ENCODE data around the gene TTC39A.

Gene TTC39A

GRCh38 chr1:51346086-51346942, 16.0 kb upstream of the TTC39A start:
- DNase-seq (ENCODE audit: low read depth): no peak
- H3K4me3 ChIP-seq (ENCODE audit: low read depth, low read length): no peak overlapping the region
- TF ChIP-seq, protein P1, sequence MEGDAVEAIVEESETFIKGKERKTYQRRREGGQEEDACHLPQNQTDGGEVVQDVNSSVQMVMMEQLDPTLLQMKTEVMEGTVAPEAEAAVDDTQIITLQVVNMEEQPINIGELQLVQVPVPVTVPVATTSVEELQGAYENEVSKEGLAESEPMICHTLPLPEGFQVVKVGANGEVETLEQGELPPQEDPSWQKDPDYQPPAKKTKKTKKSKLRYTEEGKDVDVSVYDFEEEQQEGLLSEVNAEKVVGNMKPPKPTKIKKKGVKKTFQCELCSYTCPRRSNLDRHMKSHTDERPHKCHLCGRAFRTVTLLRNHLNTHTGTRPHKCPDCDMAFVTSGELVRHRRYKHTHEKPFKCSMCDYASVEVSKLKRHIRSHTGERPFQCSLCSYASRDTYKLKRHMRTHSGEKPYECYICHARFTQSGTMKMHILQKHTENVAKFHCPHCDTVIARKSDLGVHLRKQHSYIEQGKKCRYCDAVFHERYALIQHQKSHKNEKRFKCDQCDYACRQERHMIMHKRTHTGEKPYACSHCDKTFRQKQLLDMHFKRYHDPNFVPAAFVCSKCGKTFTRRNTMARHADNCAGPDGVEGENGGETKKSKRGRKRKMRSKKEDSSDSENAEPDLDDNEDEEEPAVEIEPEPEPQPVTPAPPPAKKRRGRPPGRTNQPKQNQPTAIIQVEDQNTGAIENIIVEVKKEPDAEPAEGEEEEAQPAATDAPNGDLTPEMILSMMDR (IDR thresholded peaks at IDR 0.05; ENCODE audit: insufficient read depth, low read depth, low read length, missing control alignments): no peak

DNA sequence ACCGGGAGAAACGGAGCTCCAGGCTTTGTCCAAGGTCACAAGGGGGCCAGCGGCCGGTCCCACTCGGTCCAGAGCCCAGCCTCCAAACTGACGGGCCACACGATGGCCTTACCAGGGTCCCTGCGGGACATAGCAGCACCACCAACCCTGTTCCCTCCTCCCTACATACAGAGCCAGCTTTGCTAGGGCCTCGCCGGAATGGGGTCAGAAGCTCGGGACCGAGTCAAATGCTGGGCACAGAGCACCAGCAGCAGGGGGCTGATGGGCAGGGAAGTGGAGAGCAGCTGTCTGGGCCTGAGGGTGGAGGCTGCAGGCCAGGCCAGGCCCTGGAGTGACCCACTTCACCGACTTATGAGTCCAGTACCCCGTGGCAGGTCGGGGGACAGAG, 14.9 kb upstream of the TTC39A start:
- DNase-seq (ENCODE audit: low read depth): no peak
- TF ChIP-seq, protein P1 (IDR thresholded peaks at IDR 0.05; ENCODE audit: insufficient read depth, low read depth, low read length, missing control alignments): no peak
- no peak overlapping the region for H3K4me3 ChIP-seq (ENCODE audit: low read depth, low read length)

DNA sequence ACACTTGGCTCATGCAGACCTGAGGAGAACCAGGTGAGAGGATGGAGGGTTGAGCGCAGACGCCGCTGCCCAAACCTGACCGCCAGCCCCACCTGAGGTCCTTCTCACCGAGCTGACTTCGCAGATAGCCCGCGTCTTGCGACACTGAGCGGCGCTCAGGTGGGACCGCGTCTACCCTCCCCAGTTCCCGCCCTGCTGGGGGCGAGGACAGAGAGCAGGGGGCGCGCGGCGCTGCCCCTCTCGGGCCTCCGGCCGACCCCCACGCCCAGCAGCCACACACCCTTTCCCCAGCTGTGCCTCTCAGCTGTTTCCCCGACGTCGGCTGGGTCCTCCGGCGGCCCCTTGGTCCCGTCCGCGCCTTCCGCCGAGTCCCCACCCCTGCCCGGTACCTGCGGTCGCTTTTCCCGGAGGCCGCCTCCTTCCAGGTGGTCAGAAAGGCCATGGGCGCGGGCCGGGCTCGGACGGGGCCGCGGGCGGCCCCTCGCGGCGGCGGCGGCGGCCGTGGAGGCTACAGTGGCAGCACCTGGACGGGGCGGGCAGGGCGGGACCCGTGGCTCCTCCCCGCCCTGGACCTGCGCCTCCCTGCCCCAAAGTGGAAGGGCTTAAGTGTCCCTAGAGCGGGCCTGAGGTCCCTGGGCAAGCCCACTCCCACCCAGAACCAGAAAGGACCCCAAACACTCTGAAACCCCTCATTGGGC, 14.4 kb upstream of the TTC39A start:
- H3K4me3 ChIP-seq (ENCODE audit: low read depth, low read length): no peak overlapping the region
- DNase-seq (ENCODE audit: low read depth): no peak
- TF ChIP-seq, protein P1 (IDR thresholded peaks at IDR 0.05; ENCODE audit: insufficient read depth, low read depth, low read length, missing control alignments): no peak

DNA sequence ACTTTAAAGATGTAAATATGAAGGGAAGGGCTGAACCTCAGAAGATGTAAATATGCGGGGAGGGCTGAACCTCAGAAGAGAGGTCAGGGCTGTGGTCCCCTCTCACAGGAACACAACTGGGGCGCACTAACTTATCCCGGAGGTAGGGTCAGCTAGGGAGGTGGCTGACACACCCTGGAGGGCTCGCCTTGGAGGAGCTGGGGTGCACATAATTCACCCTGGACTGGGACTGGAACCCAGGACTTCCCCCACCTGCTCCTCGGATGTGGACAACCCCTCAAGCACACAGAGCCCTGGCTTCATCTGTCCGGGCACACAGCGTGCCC, 13.9 kb upstream of the TTC39A start:
- H3K4me3 ChIP-seq (ENCODE audit: low read depth, low read length): no peak overlapping the region
- DNase-seq (ENCODE audit: low read depth): no peak
- TF ChIP-seq, protein P1 (IDR thresholded peaks at IDR 0.05; ENCODE audit: insufficient read depth, low read depth, low read length, missing control alignments): no peak

GRCh38 chr1:51343624-51344023, 13.3 kb upstream of the TTC39A start:
- DNase-seq (ENCODE audit: low read depth): no peak
- H3K4me3 ChIP-seq (ENCODE audit: low read depth, low read length): no peak overlapping the region
- TF ChIP-seq, protein P1 (IDR thresholded peaks at IDR 0.05; ENCODE audit: insufficient read depth, low read depth, low read length, missing control alignments): no peak

- TF ChIP-seq, protein P1 (IDR thresholded peaks at IDR 0.05; ENCODE audit: insufficient read depth, low read depth, low read length, missing control alignments): no peak
- DNase-seq (ENCODE audit: low read depth): no peak
- no peak overlapping the region for H3K4me3 ChIP-seq (ENCODE audit: low read depth, low read length)
These were observed 12.3 kb upstream of the TTC39A start for GRCh38 chr1:51342591-51343206.

All from GM12865 (cell line).